T-helper 2 cell treated with Interferon-gamma antibody and Interleukin-4, amounts not matched to agents 100 ng/mL and 5 ng/mL, for 36 hours (primary cell): ENCODE measurements around the gene ARHGAP28. TPM values are rescaled to one million over a fixed set of nuclear protein-coding genes. Genes with fewer than 3 reads are reported as not detected.

ENCODE experiments used
- intact Hi-C: fragments of 100-400 bp; cut with micrococcal nuclease; formaldehyde crosslinking; loops from one replicate; pipeline ENCODE4 v1.15.1; 2023
- total RNA-seq: library from RNA; stranded (reverse); gene quantifications from 2 replicates; pipeline ENCODE4 v1.2.3, GENCODE V29; 2022

Gene ARHGAP28
- total RNA-seq, 1 donor from 2014 or later, result not detected

- intact Hi-C loops, result no loop called here
Measured at GRCh38 chr18:6731222-6731596, 1.7 kb downstream of the ARHGAP28 start.

DNA sequence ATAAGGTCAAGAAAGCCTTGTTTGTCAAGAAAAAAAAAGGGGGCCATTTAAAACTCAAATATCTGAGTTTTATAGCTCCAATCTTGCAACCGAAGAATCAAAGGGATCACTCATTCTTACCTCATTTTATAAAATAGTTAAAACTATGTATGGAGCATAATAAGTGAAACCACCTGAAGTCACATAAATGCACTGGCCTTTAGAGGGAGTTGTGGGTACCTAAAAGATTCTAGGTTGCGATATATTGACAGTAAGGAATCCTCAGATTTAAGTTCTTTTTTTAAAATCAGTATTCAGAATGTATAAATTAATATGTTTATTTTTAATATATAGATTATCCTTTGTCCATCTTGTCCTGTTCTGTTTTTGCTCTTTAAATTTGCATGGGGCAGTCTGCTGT, 3.4 kb downstream of the ARHGAP28 start:
- intact Hi-C loops, result no loop called here

GRCh38 chr18:6733758-6734157, 4.2 kb downstream of the ARHGAP28 start:
- intact Hi-C loops, result no loop called here

GRCh38 chr18:6734726-6735430, 5.4 kb downstream of the ARHGAP28 start:
- intact Hi-C loops, result no loop called here

DNA sequence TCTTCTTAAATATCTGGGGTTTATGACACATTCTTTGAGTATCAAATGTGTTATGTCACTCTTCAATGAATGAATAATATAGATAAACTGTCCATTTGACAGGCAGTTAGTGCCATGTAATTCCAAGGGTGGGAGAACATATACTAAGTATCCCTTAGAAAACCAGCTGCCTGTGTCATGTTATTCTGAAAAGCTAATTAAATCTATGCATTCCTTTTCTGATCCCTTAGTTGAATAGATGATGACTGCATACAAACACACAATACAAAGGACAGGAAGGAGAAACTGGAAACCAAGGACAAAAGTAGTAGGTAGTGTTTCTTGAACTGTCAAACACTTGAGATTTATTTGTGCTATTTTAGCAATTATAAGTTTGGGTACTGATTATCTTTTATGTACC, 8.3 kb downstream of the ARHGAP28 start:
- intact Hi-C loops, result no loop called here

DNA sequence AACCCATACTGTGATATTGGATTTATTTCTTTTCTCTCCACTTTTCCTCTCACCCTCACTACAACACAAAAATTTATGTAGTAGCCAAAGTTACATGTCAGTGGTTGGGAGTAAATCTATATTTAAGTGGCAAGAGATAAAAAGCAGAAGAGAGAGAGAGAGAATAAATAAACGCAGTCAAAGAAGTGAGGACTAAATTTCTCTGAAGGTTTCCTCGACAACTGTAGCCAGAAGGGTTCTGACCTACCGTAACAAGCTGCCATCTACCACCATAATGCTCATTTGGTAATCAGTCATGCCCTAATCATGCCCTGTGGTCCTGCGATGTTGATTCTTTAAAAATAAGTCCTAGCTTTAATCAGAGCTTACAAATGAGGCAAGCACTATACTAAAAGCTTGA, 9.1 kb downstream of the ARHGAP28 start:
- intact Hi-C loops, result no loop called here

GRCh38 chr18:6741232-6741663, 11.7 kb downstream of the ARHGAP28 start:
- intact Hi-C loops, result no loop called here

GRCh38 chr18:6741786-6742185, 12.3 kb downstream of the ARHGAP28 start:
- intact Hi-C loops, result no loop called here

DNA sequence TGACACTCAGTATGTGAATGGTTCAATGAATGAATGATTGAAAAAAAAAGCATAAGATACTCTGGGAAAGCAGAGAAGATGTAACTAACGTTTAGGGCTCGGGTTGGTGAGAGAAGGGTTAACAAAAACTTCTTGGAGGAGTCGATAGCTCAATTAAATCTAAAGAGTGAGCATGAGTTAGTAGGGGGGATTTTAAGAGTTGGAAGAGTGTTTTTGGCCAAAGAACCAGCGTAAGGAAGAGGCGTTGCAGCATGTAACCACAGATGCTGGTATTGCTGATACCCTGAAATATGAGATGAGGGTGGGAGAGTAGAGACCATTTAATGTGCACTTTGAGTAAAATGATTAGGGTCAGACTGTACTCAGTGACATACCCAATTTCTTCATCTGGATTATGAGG, 14.5 kb downstream of the ARHGAP28 start:
- intact Hi-C loops, result no loop called here

GRCh38 chr18:6744816-6745455, 15.4 kb downstream of the ARHGAP28 start:
- intact Hi-C loops, result no loop called here

DNA sequence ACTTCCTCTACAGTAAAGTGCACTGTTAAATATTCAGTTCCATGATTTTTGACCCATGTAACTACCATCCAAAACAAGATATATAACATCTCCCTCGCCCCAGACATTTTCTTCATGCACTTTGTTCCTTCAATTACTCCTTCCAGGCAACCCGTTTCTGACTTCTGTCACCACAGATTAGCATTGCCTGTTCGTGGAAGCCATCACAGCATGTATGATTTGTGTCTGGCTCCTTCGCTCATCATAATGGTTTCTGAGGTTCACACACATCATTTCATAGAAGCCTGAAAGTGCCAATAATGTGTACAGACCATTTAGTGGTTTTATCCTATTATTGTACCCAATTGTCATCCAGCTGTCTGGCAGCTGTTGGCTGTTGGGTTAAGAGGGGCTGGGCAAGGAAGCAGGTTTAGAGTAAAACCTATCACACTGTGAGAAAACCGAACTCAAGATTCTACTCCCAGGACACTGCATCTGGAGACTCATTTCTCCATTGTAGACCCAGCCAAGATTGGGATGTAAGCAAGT, 16.1 kb downstream of the ARHGAP28 start:
- intact Hi-C loops, result no loop called here

DNA sequence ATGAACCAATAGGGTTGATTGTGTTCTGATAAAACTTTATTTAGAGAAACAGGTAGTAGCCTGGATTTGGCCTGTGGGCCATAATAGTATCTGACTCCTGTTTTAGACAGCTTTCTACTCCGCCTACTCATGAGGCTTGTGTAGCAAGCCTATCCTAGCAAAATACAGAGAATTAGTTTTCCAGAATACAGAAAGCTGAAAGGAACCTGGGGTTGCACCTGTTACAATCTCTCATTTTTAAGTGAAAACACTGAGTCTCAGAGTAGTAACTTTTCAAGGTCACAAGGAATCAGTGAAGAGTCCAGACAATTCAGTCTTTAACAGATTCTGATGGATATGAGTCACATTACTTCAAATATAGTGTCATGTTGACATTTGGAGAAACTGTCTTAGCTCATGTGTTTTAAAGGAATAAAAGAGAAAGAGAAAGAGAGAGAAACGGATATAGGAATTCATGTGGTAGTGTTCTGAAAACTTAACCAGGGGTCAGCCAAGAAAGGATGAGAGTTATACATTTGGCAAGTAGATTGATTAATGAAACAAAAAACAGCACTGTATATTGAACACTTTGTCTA, 17.0 kb downstream of the ARHGAP28 start:
- intact Hi-C loops, result no loop called here

- intact Hi-C loops, result no loop called here
Measured at GRCh38 chr18:6747646-6748045, 18.1 kb downstream of the ARHGAP28 start.

DNA sequence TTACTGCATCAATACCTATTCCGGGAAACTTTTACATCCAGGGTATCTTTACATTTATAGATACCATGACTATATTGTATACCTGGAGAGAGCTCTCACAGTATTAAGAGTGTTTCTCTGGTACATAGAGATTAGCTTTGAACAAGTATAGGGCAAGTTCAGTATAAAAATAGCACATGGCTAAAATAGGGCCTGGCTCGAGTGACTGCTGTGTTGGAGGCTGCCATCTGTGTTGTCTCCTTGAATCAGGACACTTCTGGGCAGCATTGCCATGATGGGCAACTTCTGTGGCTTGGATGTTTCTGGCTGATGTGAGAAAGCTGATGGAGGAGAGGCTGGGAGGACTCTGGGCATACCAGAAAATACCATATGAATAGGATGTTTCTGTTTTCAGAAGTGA, 18.7 kb downstream of the ARHGAP28 start:
- intact Hi-C loops, result no loop called here

DNA sequence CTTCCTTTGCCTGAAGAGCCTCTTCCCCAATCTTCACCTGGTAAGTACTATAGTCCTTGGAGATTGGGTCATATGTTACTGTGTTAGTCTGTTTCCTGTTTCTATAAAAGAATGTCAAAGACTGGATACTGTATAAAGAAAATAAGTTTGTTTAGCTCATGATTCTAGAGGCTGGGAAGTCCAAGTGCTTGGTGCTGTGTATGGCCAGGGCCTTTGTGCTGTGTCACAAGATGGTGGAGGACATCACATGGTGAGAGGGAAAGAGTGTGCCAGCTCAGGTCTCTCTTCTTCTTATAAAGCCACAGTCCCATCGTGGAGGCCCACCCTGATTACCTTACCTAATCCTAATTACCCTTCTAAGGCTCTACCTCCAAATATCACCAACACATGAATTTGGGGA, 20.9 kb downstream of the ARHGAP28 start:
- intact Hi-C loops, result no loop called here

GRCh38 chr18:6751222-6751621, 21.7 kb downstream of the ARHGAP28 start:
- intact Hi-C loops, result no loop called here

DNA sequence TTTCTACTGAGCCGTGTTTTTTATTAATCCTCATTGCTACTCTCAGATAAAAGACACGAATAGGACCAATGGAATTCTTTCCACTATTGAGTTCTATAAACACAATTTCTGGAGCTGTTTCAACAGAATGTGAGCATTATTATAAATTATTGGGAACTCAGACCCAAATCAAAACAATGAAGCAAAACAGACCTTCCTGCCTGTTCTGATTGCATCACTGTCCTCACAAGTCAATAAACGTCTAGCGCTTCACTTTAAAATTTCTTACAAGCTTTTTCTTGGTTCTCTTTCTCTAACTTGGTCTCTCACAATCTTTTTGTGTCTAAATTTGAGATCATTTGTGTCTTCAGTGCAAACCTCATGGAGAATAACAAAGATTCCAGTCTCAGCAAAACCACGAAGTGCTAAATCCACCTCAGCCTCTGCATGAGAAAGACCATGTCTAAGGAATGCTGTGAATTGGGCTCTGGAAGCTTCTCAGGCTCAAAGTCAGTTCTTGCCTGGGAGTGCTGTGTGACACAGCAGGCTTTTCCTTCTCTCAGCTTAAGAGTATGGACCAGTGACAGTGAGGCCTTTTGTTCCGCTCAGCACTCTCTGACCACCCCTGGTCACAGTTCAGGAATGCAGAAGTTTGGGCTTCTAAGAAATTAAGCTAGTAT, 22.8 kb downstream of the ARHGAP28 start:
- intact Hi-C loops, result no loop called here

GRCh38 chr18:6755107-6755506, 25.6 kb downstream of the ARHGAP28 start:
- intact Hi-C loops, result no loop called here

DNA sequence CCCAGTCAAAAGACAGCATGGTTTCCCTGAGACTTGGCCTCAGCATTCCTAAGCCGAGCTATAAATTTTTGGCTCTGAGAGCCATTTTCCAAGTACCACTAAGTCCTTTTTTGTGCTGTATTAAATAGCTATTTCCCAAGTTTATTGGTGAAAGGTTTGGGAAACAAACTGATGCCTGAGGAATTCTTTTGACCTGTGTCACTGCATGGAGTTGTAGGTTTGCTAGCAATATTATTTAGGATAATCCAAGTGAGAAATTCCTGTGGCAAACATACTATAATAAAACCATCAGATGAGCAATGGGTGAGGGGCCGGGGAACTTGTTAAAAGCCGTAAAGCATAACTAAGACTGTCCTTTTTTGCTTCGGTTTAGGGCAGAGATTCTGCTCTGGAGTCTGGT, 28.4 kb downstream of the ARHGAP28 start:
- intact Hi-C loops, result no loop called here

DNA sequence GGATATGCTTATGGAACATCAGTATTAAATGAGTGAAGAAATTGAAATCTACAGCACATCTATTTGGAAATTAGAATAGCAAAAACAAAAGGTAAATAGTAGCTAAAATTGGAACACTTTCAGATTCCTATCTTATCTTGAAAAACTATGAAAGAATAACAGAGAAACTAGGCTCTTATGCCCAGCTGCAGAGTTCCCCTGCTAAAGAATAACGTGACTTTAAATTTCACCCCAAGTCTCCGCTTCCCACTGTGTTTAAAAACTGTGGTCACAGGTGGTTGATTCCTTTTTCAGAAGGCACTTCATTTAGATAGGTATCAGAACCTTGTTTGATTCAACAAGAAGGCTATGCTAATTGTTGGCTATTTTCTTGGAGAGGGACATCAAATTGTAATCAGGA, 30.1 kb downstream of the ARHGAP28 start:
- intact Hi-C loops, result no loop called here

DNA sequence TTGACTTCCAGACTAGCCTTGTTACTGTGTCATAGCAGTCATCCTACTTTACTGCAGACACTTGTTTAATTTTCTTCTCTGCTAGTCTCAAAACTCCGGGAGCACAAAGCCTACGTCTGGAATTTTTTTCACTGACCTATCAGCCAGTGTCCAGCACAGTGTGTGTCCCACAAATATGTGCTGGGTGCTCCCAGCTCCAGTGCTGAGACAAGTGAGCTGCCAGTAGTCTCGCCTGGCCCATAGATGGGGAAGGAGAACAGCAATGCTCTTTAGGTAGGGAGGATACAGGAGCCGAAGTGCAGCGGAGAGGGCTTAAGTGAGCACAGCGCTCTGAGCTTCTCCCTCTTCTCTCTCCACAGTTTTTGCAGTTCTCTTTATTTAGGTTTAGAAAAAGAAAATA, 34.0 kb downstream of the ARHGAP28 start:
- intact Hi-C loops, result no loop called here

DNA sequence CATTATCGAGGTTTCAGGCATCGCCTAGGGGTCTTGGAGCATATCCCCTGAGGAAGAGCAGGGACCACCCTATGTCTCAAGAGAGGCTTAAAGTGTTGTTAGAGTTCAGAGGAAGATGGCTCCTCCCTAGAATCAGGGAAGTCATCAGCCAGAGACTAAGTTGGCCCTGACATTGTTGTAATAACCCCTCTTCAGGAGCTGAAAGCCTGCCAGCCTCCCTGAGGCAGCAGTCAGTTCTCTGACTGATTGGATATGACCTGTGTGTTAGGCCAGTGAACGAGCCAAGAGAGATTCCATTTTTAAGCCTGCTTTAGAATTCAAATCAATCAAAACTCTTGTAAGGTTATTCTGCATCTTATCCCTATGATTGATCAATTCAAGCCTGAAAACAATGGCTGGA, 34.9 kb downstream of the ARHGAP28 start:
- intact Hi-C loops, result no loop called here
